ENCODE measurements around the gene EXOC7. TPM values are rescaled to one million over a fixed set of nuclear protein-coding genes. Genes with fewer than 3 reads are reported as not detected.

EXOC7 gene
- total RNA-seq, 1 experiment from 2014 or later: 160 TPM

DNA sequence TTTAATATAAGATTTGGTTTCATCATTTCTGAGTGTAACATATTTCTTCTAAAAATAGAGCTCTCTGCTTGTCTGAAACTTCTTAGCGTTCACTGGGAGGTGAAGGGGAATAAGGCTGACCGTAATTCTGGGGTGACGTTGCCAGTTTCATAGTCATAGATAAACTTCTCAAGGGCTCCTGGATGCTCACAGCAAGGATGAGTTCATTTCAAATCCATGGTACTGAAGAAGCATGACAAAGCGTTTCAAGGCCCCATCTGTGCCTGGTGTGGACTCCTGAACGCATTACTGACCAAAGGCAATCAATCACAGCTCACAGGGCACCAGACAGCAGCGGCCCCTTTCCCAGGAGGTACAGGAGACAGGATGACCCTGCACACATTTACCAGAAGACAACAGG lies 64.5 kb downstream of the EXOC7 start:
- peaks cover 33 to 61% (median 51%) of the 10 kb centered on the region in 3 experiments for H3K36me3 Mint-ChIP-seq (ENCODE audit: insufficient read depth in 1 of 3, low read depth in 3 of 3)
- WGBS (ENCODE audit: extremely low coverage, insufficient read length, low lambda C conversion rate): no CpG with 5 or more reads among the region's 6 CpGs

More for the DNA sequence above, 64.5 kb downstream of the EXOC7 start:
- DNase-seq: no peak
- no peak overlapping the region for H3K56ac ChIP-seq (ENCODE audit: insufficient read length, low read depth, low read length)
- no peak overlapping the region for H2AK5ac ChIP-seq (ENCODE audit: insufficient read length, low read length)
- H3K79me2 ChIP-seq (ENCODE audit: insufficient read depth, low read length): no peaks in the 10 kb centered on the region
- H3K18ac ChIP-seq (ENCODE audit: insufficient read length, low read depth, low read length): no peak overlapping the region
- Mint-ChIP-seq H3K4me3 (no peak overlapping the region; a peak in 1 of 5 replicates), H3K9me3 (no peaks in the 10 kb centered on the region), H3K27ac (peak overlapping the region in 2 of 3 experiments; percentile 6 to 63; a peak in 4 of 7 replicates), H3K4me1 (peaks cover 32 to 59% of the 10 kb centered on the region in 2 experiments), H3K27me3 (ENCODE audit: low read depth) (no peaks in the 10 kb centered on the region)
- no peak overlapping the region for H2BK120ac ChIP-seq (ENCODE audit: low read depth, low read length, poor library complexity, severe bottlenecking)
- H3K4me1 ChIP-seq (ENCODE audit: insufficient read depth, low read length): no peaks in the 10 kb centered on the region; the same call in 1 of the 2 replicates
- H2BK15ac ChIP-seq (ENCODE audit: low read depth, low read length): no peak overlapping the region
- H4K20me1 ChIP-seq (ENCODE audit: control insufficient read depth, insufficient read depth, insufficient read length): no peaks in the 10 kb centered on the region
- H2BK12ac ChIP-seq (ENCODE audit: insufficient read length, low read depth, low read length): no peak overlapping the region
- H2BK20ac ChIP-seq (ENCODE audit: low read depth, low read length, poor library complexity, severe bottlenecking): no peak overlapping the region
- H4K91ac ChIP-seq (ENCODE audit: insufficient read length, low read depth, low read length): no peak overlapping the region
- no peaks in the 10 kb centered on the region for H3K9me3 ChIP-seq (ENCODE audit: control insufficient read depth, low read depth, low read length)
- H3T11ph ChIP-seq (ENCODE audit: low read length): no peak overlapping the region
- H3K79me1 ChIP-seq (ENCODE audit: insufficient read depth, low read depth, low read length, poor library complexity, severe bottlenecking): no peaks in the 10 kb centered on the region
- no peak overlapping the region for H3K4ac ChIP-seq (ENCODE audit: low read depth, low read length)
- no peak overlapping the region for H3K14ac ChIP-seq (ENCODE audit: insufficient read depth, low read length)
- no peak overlapping the region for H4K5ac ChIP-seq (ENCODE audit: insufficient read length, low read depth, low read length)
- no peak overlapping the region for H2AFZ ChIP-seq (ENCODE audit: low read length)
- H3K27me3 ChIP-seq (ENCODE audit: insufficient read depth, low read length): no peaks in the 10 kb centered on the region
- TF ChIP-seq, protein P1, sequence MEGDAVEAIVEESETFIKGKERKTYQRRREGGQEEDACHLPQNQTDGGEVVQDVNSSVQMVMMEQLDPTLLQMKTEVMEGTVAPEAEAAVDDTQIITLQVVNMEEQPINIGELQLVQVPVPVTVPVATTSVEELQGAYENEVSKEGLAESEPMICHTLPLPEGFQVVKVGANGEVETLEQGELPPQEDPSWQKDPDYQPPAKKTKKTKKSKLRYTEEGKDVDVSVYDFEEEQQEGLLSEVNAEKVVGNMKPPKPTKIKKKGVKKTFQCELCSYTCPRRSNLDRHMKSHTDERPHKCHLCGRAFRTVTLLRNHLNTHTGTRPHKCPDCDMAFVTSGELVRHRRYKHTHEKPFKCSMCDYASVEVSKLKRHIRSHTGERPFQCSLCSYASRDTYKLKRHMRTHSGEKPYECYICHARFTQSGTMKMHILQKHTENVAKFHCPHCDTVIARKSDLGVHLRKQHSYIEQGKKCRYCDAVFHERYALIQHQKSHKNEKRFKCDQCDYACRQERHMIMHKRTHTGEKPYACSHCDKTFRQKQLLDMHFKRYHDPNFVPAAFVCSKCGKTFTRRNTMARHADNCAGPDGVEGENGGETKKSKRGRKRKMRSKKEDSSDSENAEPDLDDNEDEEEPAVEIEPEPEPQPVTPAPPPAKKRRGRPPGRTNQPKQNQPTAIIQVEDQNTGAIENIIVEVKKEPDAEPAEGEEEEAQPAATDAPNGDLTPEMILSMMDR (conservative IDR thresholded peaks at IDR 0.05): no peak
- H3K4me2 ChIP-seq (ENCODE audit: insufficient read depth, insufficient read length, low read length): no peak overlapping the region
- no peak overlapping the region for H3K23ac ChIP-seq (ENCODE audit: insufficient read length, low read depth, low read length)
- no peak overlapping the region for H3K9ac ChIP-seq (ENCODE audit: extremely low read depth, insufficient read length, low read length)
- no peak overlapping the region for H2BK5ac ChIP-seq (ENCODE audit: insufficient read length, low read length)
- H3K27ac ChIP-seq (ENCODE audit: insufficient read length, low read depth, low read length): no peak overlapping the region
- no peak overlapping the region for H4K8ac ChIP-seq (replicated peaks; ENCODE audit: insufficient read length, low read depth, low read length)
- H3K23me2 ChIP-seq (ENCODE audit: insufficient read length, low read depth, low read length, poor library complexity, severe bottlenecking): no peaks in the 10 kb centered on the region
